Thymus (tissue), 11 donors: ENCODE measurements around the gene THAP7. TPM values are rescaled to one million over a fixed set of nuclear protein-coding genes. Genes with fewer than 3 reads are reported as not detected.

Source experiments
- DNase-seq, 9 donors: peaks; one replicate each; pipeline ENCODE4 v3.0.0-alpha.2; 2013; ENCODE audit warnings: low spot score in 9 of 9, low read depth in 6 of 9, missing footprints in 1 of 9
- H3K27ac ChIP-seq, 2 donors: one replicate each; pipeline ENCODE4 v1.5.1; 2013; ENCODE audit warnings: control low read depth in 1 of 2, low read depth in 1 of 2, low read length in 1 of 2, mild to moderate bottlenecking in 1 of 2, moderate library complexity in 1 of 2
- H3K27me3 ChIP-seq, 2 donors: one replicate each; pipeline ENCODE4 v1.5.1; 2013; ENCODE audit warnings: low read length in 1 of 2; ENCODE audit not compliant: control insufficient read depth in 2 of 2, insufficient read depth in 1 of 2
- H3K36me3 ChIP-seq, 2 donors: one replicate each; pipeline ENCODE4 v1.5.1; 2013; ENCODE audit warnings: low read length in 1 of 2, mild to moderate bottlenecking in 1 of 2, moderate library complexity in 1 of 2; ENCODE audit not compliant: control insufficient read depth in 2 of 2, insufficient read depth in 2 of 2
- H3K4me1 ChIP-seq, 2 donors: one replicate each; pipeline ENCODE4 v1.5.1; 2013; ENCODE audit warnings: low read length in 2 of 2; ENCODE audit not compliant: control insufficient read depth in 2 of 2, insufficient read depth in 2 of 2
- H3K4me3 ChIP-seq, 2 donors: one replicate each; pipeline ENCODE4 v1.5.1; 2013; ENCODE audit warnings: low read length in 2 of 2, control low read depth in 1 of 2, mild to moderate bottlenecking in 1 of 2
- H3K9me3 ChIP-seq, 2 donors: one replicate each; pipeline ENCODE4 v1.5.1; 2013; ENCODE audit warnings: low read length in 1 of 2, mild to moderate bottlenecking in 1 of 2; ENCODE audit not compliant: control insufficient read depth in 2 of 2, insufficient read depth in 1 of 2
- WGBS: extraction: QIAGEN DNeasy Blood & Tissue Kit; methylation state at CpG from one replicate; pipeline ENCODE4 v1.1.7; 2013; 5-methylcytosine and 5-hydroxymethylcytosine counted together
- polyA plus RNA-seq: library from polyadenylated mRNA; stranded (reverse); fragments of 200-250 nt; gene quantifications from one replicate; pipeline ENCODE4 v1.2.3, GENCODE V29; 2013
- total RNA-seq: library from RNA; stranded (reverse); fragments of 120-200 nt; gene quantifications from one replicate; pipeline ENCODE4 v1.2.4, GENCODE V29; 2013
- donor health status: healthy.

Gene THAP7
- total and polyA plus RNA-seq, 2 donors: 26.2 to 40.3 TPM

- Histone ChIP-seq H3K27ac (no peak overlapping the region), H3K4me3 (no peak overlapping the region), H3K4me1 (peaks cover 11 to 17% of the 10 kb centered on the region in 2 donors), H3K36me3 (no peaks in the 10 kb centered on the region), H3K9me3 (no peaks in the 10 kb centered on the region), H3K27me3 (peaks cover 0 to 43% of the 10 kb centered on the region in 2 donors)
- whole genome bisulfite sequencing: 85% methylated on average over 10 of the region's 10 CpGs
- no peak for DNase-seq
These were observed 13.6 kb upstream of the THAP7 start for GRCh38 chr22:21015466-21016006.

GRCh38 chr22:21014726-21015465 lies 13.0 kb upstream of the THAP7 start, which contains the start of gene P2RX6:
Gene P2RX6 (plus strand): TSS chr22:21015165. CDS start chr22:21015175, 10 bp downstream.
- Histone ChIP-seq H3K27ac (no peak within 1 kb of the TSS), H3K9me3 (no peaks in the 10 kb centered on the region), H3K27me3 (peaks cover 0 to 43% of the 10 kb centered on the region in 2 donors), H3K4me1 (peaks cover 11 to 17% of the 10 kb centered on the region in 2 donors), H3K4me3 (peak within 1 kb of the TSS; percentile 5 to 24), H3K36me3 (no peaks in the 10 kb centered on the region)
- no peak for DNase-seq
- 62% methylated on average over 12 of the region's 12 CpGs for WGBS

- peaks cover 11 to 17% of the 10 kb centered on the region in 2 donors for H3K4me1 ChIP-seq
- WGBS: 3% methylated on average over 40 of the region's 40 CpGs
These were observed 12.3 kb upstream of the THAP7 start for GRCh38 chr22:21014202-21014725.

GRCh38 chr22:21013657-21014201 lies 11.8 kb upstream of the THAP7 start:
- DNase-seq: no peak
- 22% methylated on average over 24 of the region's 24 CpGs for WGBS
- no peaks in the 10 kb centered on the region for H3K36me3 ChIP-seq

More at GRCh38 chr22:21014202-21014725, 12.3 kb upstream of the THAP7 start:
- Histone ChIP-seq H3K36me3 (no peaks in the 10 kb centered on the region), H3K9me3 (no peaks in the 10 kb centered on the region), H3K27me3 (peaks cover 0 to 43% of the 10 kb centered on the region in 2 donors), H3K27ac (no peak overlapping the region), H3K4me3 (peak overlapping the region; percentile 5 to 24)
- peak in 7 of 9 donors; percentile 24 to 68 (median 38) for DNase-seq

GRCh38 chr22:21012446-21013407 lies 10.8 kb upstream of the THAP7 start:
- DNase-seq: no peak
- Histone ChIP-seq H3K27me3 (peaks cover 0 to 43% of the 10 kb centered on the region in 2 donors), H3K27ac (no peak overlapping the region), H3K9me3 (no peaks in the 10 kb centered on the region), H3K4me1 (peaks cover 11 to 17% of the 10 kb centered on the region in 2 donors), H3K36me3 (no peaks in the 10 kb centered on the region), H3K4me3 (no peak overlapping the region)
- WGBS: 89% methylated on average over 14 of the region's 14 CpGs

More at GRCh38 chr22:21013657-21014201, 11.8 kb upstream of the THAP7 start:
- Histone ChIP-seq H3K4me1 (peaks cover 11 to 17% of the 10 kb centered on the region in 2 donors), H3K4me3 (peak overlapping the region; percentile 5 to 24), H3K27me3 (peaks cover 0 to 43% of the 10 kb centered on the region in 2 donors), H3K27ac (no peak overlapping the region), H3K9me3 (no peaks in the 10 kb centered on the region)

- WGBS: 91% methylated on average over 3 of the region's 3 CpGs
- no peaks in the 10 kb centered on the region for H3K36me3 ChIP-seq
- no peak overlapping the region for H3K4me3 ChIP-seq
- no peaks in the 10 kb centered on the region for H3K9me3 ChIP-seq
- H3K27me3 ChIP-seq: peaks cover 0 to 33% of the 10 kb centered on the region in 2 donors
- DNase-seq: no peak
- no peak overlapping the region for H3K27ac ChIP-seq
- H3K4me1 ChIP-seq: peaks cover 11 to 17% of the 10 kb centered on the region in 2 donors
These were observed 8.7 kb upstream of the THAP7 start for GRCh38 chr22:21010426-21011113.

GRCh38 chr22:21009638-21010425 lies 7.9 kb upstream of the THAP7 start:
- Histone ChIP-seq H3K36me3 (no peaks in the 10 kb centered on the region), H3K27me3 (peaks cover 0 to 27% of the 10 kb centered on the region in 2 donors), H3K9me3 (no peaks in the 10 kb centered on the region), H3K27ac (no peak overlapping the region), H3K4me3 (no peak overlapping the region), H3K4me1 (peaks cover 9 to 12% of the 10 kb centered on the region in 2 donors)
- DNase-seq: peak in 7 of 9 donors; percentile 43 to 79 (median 62)
- 77% methylated on average over 10 of the region's 10 CpGs for WGBS
